Hair follicular keratinocyte (primary cell): ENCODE results near the gene ACVRL1. TPM values are rescaled to one million over a fixed set of nuclear protein-coding genes. Genes with fewer than 3 reads are reported as not detected.

Experiments
- total RNA-seq: library from RNA; depleted of rRNA; stranded (reverse); fragments of >200 nt; gene quantifications from 2 replicates; pipeline ENCODE4 v1.2.3, GENCODE V29; 2015

ACVRL1 gene
- 0.08 and 0.61 TPM in 2 replicates for total RNA-seq

DNA sequence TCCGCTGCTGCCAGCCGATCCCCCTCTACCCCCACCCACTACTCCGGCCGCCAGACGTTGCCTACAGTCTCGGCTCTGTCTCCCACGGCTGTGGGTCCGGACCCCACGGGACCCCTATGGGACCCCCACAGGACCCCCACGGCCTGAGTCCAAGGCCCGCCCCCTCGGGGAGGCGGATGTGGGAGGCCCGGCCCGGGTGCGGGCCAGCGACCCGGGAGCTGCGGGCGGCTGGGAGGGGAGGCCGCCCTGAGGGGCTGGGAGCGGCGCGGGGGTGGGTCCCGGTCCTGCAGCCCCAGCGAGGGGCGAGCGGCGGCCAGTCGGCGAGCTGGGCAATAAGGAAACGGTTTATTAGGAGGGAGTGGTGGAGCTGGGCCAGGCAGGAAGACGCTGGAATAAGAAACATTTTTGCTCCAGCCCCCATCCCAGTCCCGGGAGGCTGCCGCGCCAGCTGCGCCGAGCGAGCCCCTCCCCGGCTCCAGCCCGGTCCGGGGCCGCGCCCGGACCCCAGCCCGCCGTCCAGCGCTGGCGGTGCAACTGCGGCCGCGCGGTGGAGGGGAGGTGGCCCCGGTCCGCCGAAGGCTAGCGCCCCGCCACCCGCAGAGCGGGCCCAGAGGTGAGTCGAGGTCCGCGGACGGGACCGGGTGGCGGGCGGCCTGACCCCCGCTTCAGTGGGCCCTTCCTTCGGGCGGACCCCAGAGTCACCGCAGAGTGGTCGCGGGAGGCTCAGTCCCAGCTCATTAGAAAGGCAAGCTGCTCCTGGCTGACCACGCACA, at the start of gene ACVRL1:
Gene ACVRL1 (plus strand): TSS at position 422 of the 773 bp plus-strand sequence. CDS start 4,971 bp downstream, outside the sequence.

DNA sequence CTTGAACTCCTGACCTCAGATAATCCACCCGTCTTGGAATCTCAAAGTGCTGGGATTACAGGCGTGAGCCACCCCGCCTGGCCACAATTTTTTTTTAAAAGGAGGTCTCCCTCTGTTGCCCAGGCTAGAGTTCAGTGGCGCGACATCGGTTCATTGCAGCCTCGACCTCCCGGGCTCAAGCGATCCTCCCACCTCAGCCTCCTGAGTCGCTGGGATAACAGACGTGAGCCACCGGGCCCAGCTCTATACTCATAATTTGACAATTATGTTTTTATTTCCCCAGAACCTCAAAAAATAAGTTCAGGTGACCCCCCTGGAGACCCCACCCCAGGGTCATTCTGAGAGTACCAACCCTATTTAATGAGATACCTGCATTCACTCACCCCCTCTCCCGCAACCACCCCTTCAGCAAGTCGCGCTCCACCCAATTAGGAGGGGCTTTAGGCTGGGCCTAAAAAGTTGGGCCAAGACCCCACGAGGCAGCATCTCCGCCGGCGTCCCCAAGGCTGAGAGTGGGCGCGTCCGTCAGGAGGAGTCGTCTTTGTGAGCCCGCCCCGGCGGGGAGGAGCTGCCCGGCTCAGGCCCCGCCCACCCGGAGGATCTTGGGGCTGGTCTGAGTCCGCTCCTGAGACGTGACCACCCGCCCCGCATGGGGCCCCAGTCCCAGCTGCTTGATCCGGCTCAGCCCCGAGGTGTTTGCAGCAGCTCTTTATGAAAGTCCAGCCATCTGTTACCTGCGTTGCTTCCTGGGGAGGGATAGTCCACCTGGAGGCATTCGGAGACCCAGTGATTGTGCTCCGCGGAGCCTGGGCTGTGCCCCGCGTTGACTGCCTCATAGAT, 19.6 kb upstream of the ACVRL1 start, which contains the start of gene ANKRD33:
Gene ANKRD33 (plus strand): TSS at position 628 of the 840 bp plus-strand sequence. CDS start 84 bp downstream, at position 712.

DNA sequence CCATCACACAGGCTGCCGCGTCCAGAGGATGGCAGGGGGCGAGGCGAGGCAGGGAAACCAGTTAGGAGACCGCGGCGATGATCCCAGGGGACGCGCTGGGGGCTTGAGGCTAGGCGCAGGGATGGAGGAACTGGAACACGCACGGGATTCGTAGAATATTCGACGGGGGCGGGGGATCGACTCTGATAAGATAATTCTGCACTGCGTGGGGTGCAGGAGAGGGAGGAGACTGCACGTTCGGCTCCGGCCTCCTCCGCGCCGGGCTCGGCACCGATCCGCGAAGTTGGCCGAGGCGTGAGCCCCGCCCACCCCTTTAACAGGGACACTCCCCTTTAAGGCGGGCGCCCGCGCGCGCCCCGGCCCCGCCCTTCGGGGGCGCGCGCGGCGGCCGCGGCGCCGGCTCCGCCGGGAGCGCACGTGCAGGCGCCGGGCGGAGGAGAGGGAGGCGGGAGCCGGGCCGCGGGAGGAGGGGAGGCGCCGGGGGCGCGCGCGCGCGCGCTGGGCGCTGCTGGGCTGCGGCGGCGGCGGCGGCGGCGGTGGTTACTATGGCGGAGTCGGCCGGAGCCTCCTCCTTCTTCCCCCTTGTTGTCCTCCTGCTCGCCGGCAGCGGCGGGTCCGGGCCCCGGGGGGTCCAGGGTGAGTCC, 44.0 kb downstream of the ACVRL1 start, which contains the start of gene ACVR1B:
Gene ACVR1B (plus strand): TSS at position 501 of the 644 bp plus-strand sequence. CDS start 45 bp downstream, at position 546.

Other genes starting within 250 kb of the ACVRL1 start
- not detected in 2 replicates for gene FIGNL2, start 58.8 kb upstream of the ACVRL1 start, total RNA-seq
- not detected in 2 replicates for gene ANKRD33, start 19.4 kb upstream of the ACVRL1 start, total RNA-seq
- 8.1 and 12.4 TPM in 2 replicates for gene ACVR1B, start 44.2 kb downstream of the ACVRL1 start, total RNA-seq
- gene TAMALIN, start 99.4 kb downstream of the ACVRL1 start, total RNA-seq = 0.23 and 0.27 TPM in 2 replicates
- gene NR4A1, start 143.9 kb downstream of the ACVRL1 start, total RNA-seq = 2.5 and 3.1 TPM in 2 replicates
- gene ATG101, start 162.5 kb downstream of the ACVRL1 start, total RNA-seq = 68.9 and 82.1 TPM in 2 replicates
- gene SMIM41, start 172.2 kb downstream of the ACVRL1 start, total RNA-seq = not detected in 2 replicates